ENCODE data around the gene ICE2. TPM values are rescaled to one million over a fixed set of nuclear protein-coding genes. Genes with fewer than 3 reads are reported as not detected.

ICE2 gene
- total and polyA plus RNA-seq, 2 of the 4 experiments (the other 2 are of a cell fraction) = 14.7 to 21.1 TPM

GRCh38 chr15:60444289-60444912, 34.5 kb downstream of the ICE2 start:
- H2BK15ac ChIP-seq (ENCODE audit: low read depth, low read length) = no peak overlapping the region
- H3K9me3 ChIP-seq (ENCODE audit: control insufficient read depth, insufficient read depth, low read length) = no peaks in the 10 kb centered on the region
- no peak overlapping the region for H2AK9ac ChIP-seq (replicated peaks; ENCODE audit: low read depth, low read length, poor library complexity)
- DNase-seq = peak; percentile 51
- H2BK120ac ChIP-seq (ENCODE audit: low read depth, low read length) = no peak overlapping the region
- H2BK5ac ChIP-seq (ENCODE audit: low read depth, low read length, poor library complexity, severe bottlenecking) = no peak overlapping the region
- H4K5ac ChIP-seq (ENCODE audit: low read depth, low read length) = no peak overlapping the region
- peaks cover 2% of the 10 kb centered on the region for H3K4me1 ChIP-seq (ENCODE audit: control insufficient read depth, insufficient read depth, low read length)
- dilution Hi-C loops (cut with HindIII; ENCODE audit: low sequenced_read_pairs, unreplicated experiment) = no loop called here
- no peak overlapping the region for H3K4me3 ChIP-seq (ENCODE audit: insufficient read depth, low read depth, low read length)
- H3K9ac ChIP-seq (ENCODE audit: low read depth, low read length) = no peak overlapping the region
- H3K27ac ChIP-seq (ENCODE audit: insufficient read depth, low read length) = no peak overlapping the region
- BruUV-seq (replicated peaks) = no TSS peak
- peaks cover 0 to 9% of the 10 kb centered on the region in 2 experiments; a peak in 3 of 4 replicates for H3K79me1 ChIP-seq (ENCODE audit: low read depth in 1 of 2, low read length in 2 of 2)
- in situ Hi-C loops (cut with MboI; ENCODE audit: low sequenced_read_pairs) = loop anchor here (5.0 to 25.0 kb wide), 2 partner anchors 82 to 757 kb away; partner anchors contain the start of gene BNIP2
- H2AFZ ChIP-seq (replicated peaks; ENCODE audit: low read length, poor library complexity) = no peak overlapping the region
- peaks cover 4% of the 10 kb centered on the region; the same call in 1 of the 2 replicates for H4K20me1 ChIP-seq (ENCODE audit: insufficient read depth, low read length)
- H4K8ac ChIP-seq (ENCODE audit: low read depth in 2 of 2, low read length in 2 of 2) = no peak overlapping the region
- no peak overlapping the region for H3K23ac ChIP-seq (ENCODE audit: low read depth, low read length)
- H2BK20ac ChIP-seq (ENCODE audit: low read depth, low read length) = no peak overlapping the region
- H3K56ac ChIP-seq (ENCODE audit: extremely low read depth, insufficient read depth, low read length) = no peak overlapping the region
- no peak overlapping the region for H2AK5ac ChIP-seq (ENCODE audit: low read depth, low read length)
- peaks cover 1% of the 10 kb centered on the region for H3K36me3 ChIP-seq (ENCODE audit: control insufficient read depth, insufficient read depth, low read length)
- no peak overlapping the region for H3K14ac ChIP-seq (replicated peaks; ENCODE audit: low read depth, low read length)
- intact Hi-C loops (cut with micrococcal nuclease) = loop anchor here (1.0 kb wide), 3 partner anchors 47 to 116 kb away; partner anchors contain the start of gene ANXA2
- H3K4ac ChIP-seq (ENCODE audit: low read depth, low read length) = no peak overlapping the region
- no peak overlapping the region for H4K91ac ChIP-seq (ENCODE audit: insufficient read depth, low read depth, low read length)
- ChIA-PET POLR2A (ENCODE audit: unreplicated experiment) (no interaction called here), CTCF (interaction anchor here (0.5 to 2.2 kb wide), 11 partner anchors 14 to 118 kb away, joined by 3 to 7 read pairs (median 4); no protein-coding TSS in a partner anchor)
- no peak overlapping the region for H3K18ac ChIP-seq (ENCODE audit: low read depth, low read length)
- 90% methylated on average over 2 of the region's 6 CpGs; no CpG with 5 or more reads in 1 of the 2 experiments for WGBS, 2 experiments (ENCODE audit: extremely low coverage in 2 of 2, insufficient read length in 1 of 2)
- H3K9me1 ChIP-seq (ENCODE audit: insufficient read depth, low read length) = no peaks in the 10 kb centered on the region
- no peak overlapping the region for H3K4me2 ChIP-seq (ENCODE audit: low read depth, low read length)
- peak; percentile 59 for ATAC-seq (ENCODE audit: low read depth)
- H3K27me3 ChIP-seq (ENCODE audit: control insufficient read depth, insufficient read depth, low read length) = no peaks in the 10 kb centered on the region
- TF ChIP-seq, protein P1, sequence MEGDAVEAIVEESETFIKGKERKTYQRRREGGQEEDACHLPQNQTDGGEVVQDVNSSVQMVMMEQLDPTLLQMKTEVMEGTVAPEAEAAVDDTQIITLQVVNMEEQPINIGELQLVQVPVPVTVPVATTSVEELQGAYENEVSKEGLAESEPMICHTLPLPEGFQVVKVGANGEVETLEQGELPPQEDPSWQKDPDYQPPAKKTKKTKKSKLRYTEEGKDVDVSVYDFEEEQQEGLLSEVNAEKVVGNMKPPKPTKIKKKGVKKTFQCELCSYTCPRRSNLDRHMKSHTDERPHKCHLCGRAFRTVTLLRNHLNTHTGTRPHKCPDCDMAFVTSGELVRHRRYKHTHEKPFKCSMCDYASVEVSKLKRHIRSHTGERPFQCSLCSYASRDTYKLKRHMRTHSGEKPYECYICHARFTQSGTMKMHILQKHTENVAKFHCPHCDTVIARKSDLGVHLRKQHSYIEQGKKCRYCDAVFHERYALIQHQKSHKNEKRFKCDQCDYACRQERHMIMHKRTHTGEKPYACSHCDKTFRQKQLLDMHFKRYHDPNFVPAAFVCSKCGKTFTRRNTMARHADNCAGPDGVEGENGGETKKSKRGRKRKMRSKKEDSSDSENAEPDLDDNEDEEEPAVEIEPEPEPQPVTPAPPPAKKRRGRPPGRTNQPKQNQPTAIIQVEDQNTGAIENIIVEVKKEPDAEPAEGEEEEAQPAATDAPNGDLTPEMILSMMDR (conservative IDR thresholded peaks at IDR 0.05; ENCODE audit: low read depth, low read length) = peak; percentile 76
- TF ChIP-seq RAD21 (IDR thresholded peaks at IDR 0.05; ENCODE audit: low read length) = peak; percentile 76
- TF ChIP-seq BHLHE40 (IDR thresholded peaks at IDR 0.05; ENCODE audit: low read depth, low read length) = no peak
- TF ChIP-seq MAFK (IDR thresholded peaks at IDR 0.05; ENCODE audit: low read depth, low read length) = no peak
- no peak for TF ChIP-seq POLR2A (IDR thresholded peaks at IDR 0.05; ENCODE audit: low read depth, low read length)
- TF ChIP-seq, protein P2, sequence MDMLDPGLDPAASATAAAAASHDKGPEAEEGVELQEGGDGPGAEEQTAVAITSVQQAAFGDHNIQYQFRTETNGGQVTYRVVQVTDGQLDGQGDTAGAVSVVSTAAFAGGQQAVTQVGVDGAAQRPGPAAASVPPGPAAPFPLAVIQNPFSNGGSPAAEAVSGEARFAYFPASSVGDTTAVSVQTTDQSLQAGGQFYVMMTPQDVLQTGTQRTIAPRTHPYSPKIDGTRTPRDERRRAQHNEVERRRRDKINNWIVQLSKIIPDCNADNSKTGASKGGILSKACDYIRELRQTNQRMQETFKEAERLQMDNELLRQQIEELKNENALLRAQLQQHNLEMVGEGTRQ (IDR thresholded peaks at IDR 0.05; ENCODE audit: low read depth, low read length) = no peak
- no peak for TF ChIP-seq RCOR1 (IDR thresholded peaks at IDR 0.05; ENCODE audit: insufficient replicate concordance, low read length)
- no peak for TF ChIP-seq MXI1 (IDR thresholded peaks at IDR 0.05; ENCODE audit: borderline replicate concordance, low read depth, low read length)
- peak; percentile 58; the same call in 1 of the 2 replicates for TF ChIP-seq CEBPB (IDR thresholded peaks at IDR 0.05; ENCODE audit: low read depth, low read length)
- TF ChIP-seq, protein P3, sequence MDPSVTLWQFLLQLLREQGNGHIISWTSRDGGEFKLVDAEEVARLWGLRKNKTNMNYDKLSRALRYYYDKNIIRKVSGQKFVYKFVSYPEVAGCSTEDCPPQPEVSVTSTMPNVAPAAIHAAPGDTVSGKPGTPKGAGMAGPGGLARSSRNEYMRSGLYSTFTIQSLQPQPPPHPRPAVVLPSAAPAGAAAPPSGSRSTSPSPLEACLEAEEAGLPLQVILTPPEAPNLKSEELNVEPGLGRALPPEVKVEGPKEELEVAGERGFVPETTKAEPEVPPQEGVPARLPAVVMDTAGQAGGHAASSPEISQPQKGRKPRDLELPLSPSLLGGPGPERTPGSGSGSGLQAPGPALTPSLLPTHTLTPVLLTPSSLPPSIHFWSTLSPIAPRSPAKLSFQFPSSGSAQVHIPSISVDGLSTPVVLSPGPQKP (IDR thresholded peaks at IDR 0.05; ENCODE audit: borderline replicate concordance, low read depth, low read length) = no peak
- TF ChIP-seq SMC3 (IDR thresholded peaks at IDR 0.05; ENCODE audit: low read depth, low read length) = peak; percentile 79
- TF ChIP-seq FOS (IDR thresholded peaks at IDR 0.05; ENCODE audit: low read depth, low read length) = no peak
- no peak for TF ChIP-seq RFX5 (IDR thresholded peaks at IDR 0.05; ENCODE audit: low read depth, low read length)
- TF ChIP-seq CHD1 (IDR thresholded peaks at IDR 0.05; ENCODE audit: low read depth, low read length) = no peak
- TF ChIP-seq NFE2L2 (IDR thresholded peaks at IDR 0.05; ENCODE audit: low read depth, low read length) = no peak

All from IMR-90 (cell line).